Kidney (tissue), 14 donors: Measurements from ENCODE around the gene CGB8. TPM values are rescaled to one million over a fixed set of nuclear protein-coding genes. Genes with fewer than 3 reads are reported as not detected.
A peak's percentile ranks its signal among the peaks of the same experiment; 100 is the strongest.

ENCODE experiments used
- DNase-seq, 5 donors: peaks; one replicate each; pipeline ENCODE4 v3.0.0-alpha.2; 2013 to 2020
- FAIRE-seq: peaks from 2 replicates; lab custom pipeline; 2012; peaks lifted over from hg19 to GRCh38; lab: Jason Lieb, UNC
- H3K27ac ChIP-seq, 2 donors: one replicate each; pipeline ENCODE4 v1.7.0; 2013; ENCODE audit warnings: low read depth in 2 of 2, low read length in 2 of 2, inconsistent platforms in 1 of 2
- H3K27me3 ChIP-seq: one replicate; pipeline ENCODE4 v1.7.1; 2013; ENCODE audit warnings: low read length, inconsistent platforms; ENCODE audit not compliant: control insufficient read depth, insufficient read depth
- H3K36me3 ChIP-seq, 3 donors: one replicate each; pipeline versions ENCODE4 v1.7.0 to v1.7.1; 2013; ENCODE audit warnings: low read length in 3 of 3, control low read depth in 1 of 3, inconsistent platforms in 1 of 3; ENCODE audit not compliant: insufficient read depth in 3 of 3, control insufficient read depth in 2 of 3
- H3K4me1 ChIP-seq, 3 donors: one replicate each; pipeline versions ENCODE4 v1.7.0 to v1.7.1; 2013; ENCODE audit warnings: low read length in 3 of 3, inconsistent platforms in 1 of 3, low read depth in 1 of 3; ENCODE audit not compliant: control insufficient read depth in 2 of 3, insufficient read depth in 2 of 3
- H3K4me3 ChIP-seq, 3 donors: one replicate each; pipeline versions ENCODE4 v1.7.0 to v1.8.1; 2013; ENCODE audit warnings: low read length in 3 of 3, control low read depth in 1 of 3, inconsistent platforms in 1 of 3
- H3K9ac ChIP-seq, 3 donors: one replicate each; pipeline versions ENCODE4 v1.7.0 to v1.7.1; 2013; ENCODE audit warnings: low read length in 3 of 3, control low read depth in 1 of 3, inconsistent platforms in 1 of 3
- H3K9me3 ChIP-seq, 3 donors: one replicate each; pipeline versions ENCODE4 v1.7.0 to v1.7.1; 2013; ENCODE audit warnings: low read length in 3 of 3, control low read depth in 1 of 3, inconsistent platforms in 1 of 3; ENCODE audit not compliant: control insufficient read depth in 2 of 3, insufficient read depth in 1 of 3
- CTCF ChIP-seq: IDR thresholded peaks from 3 replicates; pipeline ENCODE4 v1.5.1; 2012; ENCODE audit warnings: mild to moderate bottlenecking, moderate library complexity, borderline replicate concordance; ENCODE audit not compliant: insufficient read depth; ENCODE audit errors: extremely low read depth
- intact Hi-C: fragments of 100-400 bp; cut with DNase I; formaldehyde crosslinking; loops from one replicate; pipeline ENCODE4 v1.11.1; 2022
- polyA plus RNA-seq: library from polyadenylated mRNA; stranded (reverse); fragments of 350-450 nt; fragmentation: Illumina TruSeq; extraction: RNeasy Lipid Tissue Mini Kit (QIAGEN cat#74804); gene quantifications from one replicate; pipeline ENCODE4 v1.2.3, GENCODE V29; 2014; ENCODE audit warnings: low read depth, low replicate concordance; ENCODE audit not compliant: insufficient read depth
- total RNA-seq: library from RNA; stranded (reverse); fragmentation: NEBNext Ultra II Directional; extraction: Animal tissue kit (Norgen Biotek cat#: 25700); gene quantifications from one replicate; pipeline ENCODE4 v1.2.1, GENCODE V29; 2021
- donor health status: control.
- donor health status: control.
- donor health status: control.
- donor health status: control.
- donor health status: control.
- donor health status: DM: yes; HTN: yes; CAD: no.
- donor health status: Normal renal cell carcinoma (clear cell type).

CGB8 gene
- total and polyA plus RNA-seq, 2 donors from 2014 or later: not detected

- no peak overlapping the region for H3K27ac ChIP-seq
- no peaks in the 10 kb centered on the region for H3K27me3 ChIP-seq
- no peak overlapping the region for H3K9ac ChIP-seq
- H3K9me3 ChIP-seq: no peaks in the 10 kb centered on the region
- H3K36me3 ChIP-seq: peaks cover 11 to 41% (median 20%) of the 10 kb centered on the region in 3 donors
- DNase-seq (no peak), FAIRE-seq (no peak)
- intact Hi-C loops: no loop called here
- H3K4me3 ChIP-seq: no peak overlapping the region
- TF ChIP-seq CTCF: no peak
- peaks cover 0 to 4% (median 1%) of the 10 kb centered on the region in 3 donors for H3K4me1 ChIP-seq
Observed at GRCh38 chr19:49092686-49093085, 43.8 kb upstream of the CGB8 start.

- FAIRE-seq: no peak
- TF ChIP-seq CTCF: no peak
- intact Hi-C loops: no loop called here
- no peak for DNase-seq
- H3K9ac ChIP-seq: no peak overlapping the region
- no peaks in the 10 kb centered on the region for H3K27me3 ChIP-seq
- peaks cover 0 to 6% (median 6%) of the 10 kb centered on the region in 3 donors for H3K4me1 ChIP-seq
- H3K9me3 ChIP-seq: no peaks in the 10 kb centered on the region
- H3K36me3 ChIP-seq: peaks cover 11 to 34% (median 20%) of the 10 kb centered on the region in 3 donors
- H3K27ac ChIP-seq: no peak overlapping the region
- no peak overlapping the region for H3K4me3 ChIP-seq
Observed at GRCh38 chr19:49091391-49092038, 42.6 kb upstream of the CGB8 start.

DNA sequence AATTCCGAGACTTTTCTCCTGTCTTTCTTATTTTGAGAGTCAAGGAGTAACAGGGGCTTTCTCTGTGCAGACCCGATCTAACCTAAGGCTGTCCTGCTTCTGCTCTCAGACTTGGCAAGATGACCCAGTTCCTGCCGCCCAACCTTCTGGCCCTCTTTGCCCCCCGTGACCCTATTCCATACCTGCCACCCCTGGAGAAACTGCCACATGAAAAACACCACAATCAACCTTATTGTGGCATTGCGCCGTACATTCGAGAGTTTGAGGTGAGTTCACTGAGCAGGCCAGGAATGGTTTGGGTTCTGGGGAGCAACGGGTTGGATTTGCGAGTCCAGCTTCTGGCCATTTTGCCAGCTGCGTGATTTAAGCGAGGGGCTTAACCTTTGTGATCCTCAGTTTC lies 37.4 kb upstream of the CGB8 start:
- Histone ChIP-seq H3K4me3 (peak overlapping the region; percentile 79 to 99 (median 95)), H3K4me1 (peaks cover 0 to 13% (median 10%) of the 10 kb centered on the region in 3 donors), H3K27ac (no peak overlapping the region), H3K36me3 (peaks cover 8 to 12% (median 11%) of the 10 kb centered on the region in 3 donors), H3K9ac (peak overlapping the region; percentile 61 to 97 (median 83)), H3K9me3 (no peaks in the 10 kb centered on the region), H3K27me3 (no peaks in the 10 kb centered on the region)
- TF ChIP-seq CTCF: no peak
- DNase-seq (no peak), FAIRE-seq (no peak)
- intact Hi-C loops: no loop called here
